Heart right ventricle (tissue), 16 donors: ENCODE results near the gene UIMC1. TPM values are rescaled to one million over a fixed set of nuclear protein-coding genes. Genes with fewer than 3 reads are reported as not detected.

Source experiments
- ATAC-seq, 8 donors: fragments of 200-7000 bp; cut with Tn5 transposase; one replicate each; pipeline ENCODE4 v1.9.1; 2020; ENCODE audit warnings: mild to moderate bottlenecking in 8 of 8, moderate library complexity in 8 of 8, moderate number of reproducible peaks in 1 of 8
- DNase-seq, 2 donors: peaks; one replicate each; pipeline ENCODE4 v3.0.0-alpha.2; 2020
- H3K27ac ChIP-seq, 10 donors: fragments of 200-600 bp; sonication (generic) in 2 of 10; one replicate each; pipeline versions ENCODE4 v1.5.0 to v1.8.0; 2020 to 2022; ENCODE audit warnings: mild to moderate bottlenecking in 3 of 10
- H3K27me3 ChIP-seq, 7 donors: fragments of 200-600 bp; one replicate each; pipeline ENCODE4 v1.8.0; 2021 to 2022; ENCODE audit warnings: mild to moderate bottlenecking in 2 of 7
- H3K36me3 ChIP-seq, 9 donors: fragments of 200-600 bp; sonication (generic) in 1 of 9; one replicate each; pipeline versions ENCODE4 v1.5.0 to v1.8.0; 2020 to 2022; ENCODE audit warnings: mild to moderate bottlenecking in 2 of 9
- H3K4me1 ChIP-seq, 9 donors: fragments of 200-600 bp; sonication (generic) in 1 of 9; one replicate each; pipeline versions ENCODE4 v1.5.0 to v1.8.0; 2020 to 2022; ENCODE audit warnings: mild to moderate bottlenecking in 4 of 9
- H3K4me3 ChIP-seq, 10 donors: fragments of 200-600 bp; sonication (generic) in 2 of 10; one replicate each; pipeline versions ENCODE4 v1.5.0 to v1.8.0; 2020 to 2022; ENCODE audit warnings: mild to moderate bottlenecking in 7 of 10, moderate library complexity in 2 of 10
- H3K9me3 ChIP-seq, 11 donors: fragments of 200-600 bp in 10 of 11; sonication (generic) in 2 of 11; one replicate each; pipeline versions ENCODE4 v1.5.0 to v1.8.0; 2013 to 2022; ENCODE audit warnings: mild to moderate bottlenecking in 2 of 11, control low read depth in 1 of 11, moderate library complexity in 1 of 11
- WGBS, 2 donors: extraction: QIAGEN DNeasy Blood & Tissue Kit; methylation state at CpG; one replicate each; pipeline ENCODE4 v1.1.7; 2013; ENCODE audit warnings: inconsistent platforms in 1 of 2; 5-methylcytosine and 5-hydroxymethylcytosine counted together
- intact Hi-C, 10 donors: fragments of 100-400 bp; cut with DNase I; formaldehyde crosslinking; loops; one replicate each; pipeline versions ENCODE4 v1.11.1 to v1.14.2; 2022
- polyA plus RNA-seq, 2 donors: library from polyadenylated mRNA; stranded (reverse); fragments of 200-250 nt; gene quantifications; one replicate each; pipeline ENCODE4 v1.2.3, GENCODE V29; 2013
- total RNA-seq, 10 donors: library from RNA; stranded (reverse); fragmentation: NEBNext Ultra II Directional in 3 of 10; extraction: Animal tissue kit (Norgen Biotek cat#: 25700) in 3 of 10; gene quantifications; one replicate each; pipeline versions ENCODE4 v1.2.1 to v1.2.4, GENCODE V29; 2021 to 2023
- TF ChIP-seq, protein P1 (sequence below), 9 donors: fragments of 200-600 bp; sonication (generic) in 2 of 9; IDR thresholded peaks; one replicate each; pipeline versions ENCODE4 v1.5.0 to v1.8.0; 2021 to 2022; ENCODE audit warnings: antibody characterized with exemption in 9 of 9, mild to moderate bottlenecking in 5 of 9, moderate library complexity in 1 of 9
- donor health status: Arrhythmogenic right ventricular cardiomyopathy.
- donor health status: ischemic (EF 13 %, LVEDD 7.1; RV severe dilation, severe dysfunction).
- donor health status: healthy with polysubstance abuse.
- donor health status: DM: no; HTN: yes; CAD: no.
- donor health status: DM: no; HTN: no; CAD: no.
- donor health status: ischemic (EF 25% LVEDD 6.9; RV normal size, moderate dysfunction).
- donor health status: ischemic (EF 25% LVEDD 5.7; RV mildly dilated, moderate dysfunction).
- donor health status: healthy.
- donor health status: DM: yes; HTN: yes; CAD: no.
- donor health status: Ischemic cardiomyopathy.
- donor health status: ischemic (EF 35%, LVEDD 5.7; RV mildly dilated, moderate dysfunction).
- donor health status: nonischemic (EF 11% LVEDD 7.7; RV severe dilation, severe dysfunction).
- donor health status: DM: yes; HTN: yes; CAD: no.
- donor health status: PGD.
- donor health status: ischemic (EF 29% LVEDD 5.4; RV normal size, mild dysfunction).
- donor health status: nonischemic (EF 23%, LVEDD 6.1; RV moderate dilation, normal function).

Gene UIMC1
- total and polyA plus RNA-seq, 12 donors = 24.0 to 45.5 (median 35.3) TPM

DNA sequence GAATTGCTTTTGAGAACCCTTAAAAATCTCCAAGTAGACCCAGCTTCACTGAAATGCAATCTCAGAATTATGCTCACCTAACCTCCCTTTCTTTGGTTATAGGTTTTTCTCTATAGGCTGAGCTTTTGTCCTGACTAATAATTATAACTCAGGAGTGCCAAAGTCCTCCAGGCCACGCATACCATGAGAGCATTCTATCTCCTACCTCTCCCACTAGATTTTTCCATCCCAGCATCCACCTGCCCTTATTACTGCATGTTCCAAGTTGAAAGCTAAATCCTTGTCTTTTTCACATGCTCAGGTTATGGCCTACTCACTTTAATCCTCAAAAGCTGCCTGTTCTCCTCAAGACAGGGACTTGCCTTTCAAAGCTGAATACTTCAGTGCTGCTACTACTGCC lies 38.1 kb upstream of the UIMC1 start:
- TF ChIP-seq, protein P1, sequence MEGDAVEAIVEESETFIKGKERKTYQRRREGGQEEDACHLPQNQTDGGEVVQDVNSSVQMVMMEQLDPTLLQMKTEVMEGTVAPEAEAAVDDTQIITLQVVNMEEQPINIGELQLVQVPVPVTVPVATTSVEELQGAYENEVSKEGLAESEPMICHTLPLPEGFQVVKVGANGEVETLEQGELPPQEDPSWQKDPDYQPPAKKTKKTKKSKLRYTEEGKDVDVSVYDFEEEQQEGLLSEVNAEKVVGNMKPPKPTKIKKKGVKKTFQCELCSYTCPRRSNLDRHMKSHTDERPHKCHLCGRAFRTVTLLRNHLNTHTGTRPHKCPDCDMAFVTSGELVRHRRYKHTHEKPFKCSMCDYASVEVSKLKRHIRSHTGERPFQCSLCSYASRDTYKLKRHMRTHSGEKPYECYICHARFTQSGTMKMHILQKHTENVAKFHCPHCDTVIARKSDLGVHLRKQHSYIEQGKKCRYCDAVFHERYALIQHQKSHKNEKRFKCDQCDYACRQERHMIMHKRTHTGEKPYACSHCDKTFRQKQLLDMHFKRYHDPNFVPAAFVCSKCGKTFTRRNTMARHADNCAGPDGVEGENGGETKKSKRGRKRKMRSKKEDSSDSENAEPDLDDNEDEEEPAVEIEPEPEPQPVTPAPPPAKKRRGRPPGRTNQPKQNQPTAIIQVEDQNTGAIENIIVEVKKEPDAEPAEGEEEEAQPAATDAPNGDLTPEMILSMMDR (IDR thresholded peaks at IDR 0.05) = no peak
- Histone ChIP-seq H3K27ac (no peak overlapping the region), H3K36me3 (peaks cover 0 to 93% (median 30%) of the 10 kb centered on the region in 9 donors), H3K4me3 (no peak overlapping the region), H3K9me3 (no peaks in the 10 kb centered on the region), H3K27me3 (no peaks in the 10 kb centered on the region), H3K4me1 (peaks cover 0 to 18% (median 0%) of the 10 kb centered on the region in 9 donors)
- DNase-seq = no peak
- no peak for ATAC-seq
- WGBS, 2 donors = 96 to 100% methylated on average over 1 of the region's 1 CpG
- intact Hi-C loops = no loop called here

DNA sequence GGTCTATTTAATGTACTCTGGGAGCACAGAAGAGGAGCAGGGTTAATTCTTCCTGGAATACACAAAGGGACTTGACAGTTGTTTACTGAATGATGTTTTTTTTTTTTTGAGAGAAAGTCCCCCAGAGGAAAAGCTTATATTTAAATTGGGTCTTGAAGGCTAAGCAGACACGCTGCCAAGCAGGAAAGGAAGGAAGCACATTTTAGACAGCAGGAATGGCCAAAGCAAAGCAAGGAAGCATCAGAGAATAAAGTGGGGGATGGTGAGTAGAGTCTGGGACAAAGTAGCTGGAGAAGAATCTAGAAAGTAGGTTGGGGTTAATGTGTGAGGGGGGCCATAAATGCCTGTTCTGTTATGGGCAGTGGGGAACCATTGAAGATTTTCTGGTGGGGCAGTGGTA lies 37.4 kb upstream of the UIMC1 start:
- no peaks in the 10 kb centered on the region for H3K27me3 ChIP-seq
- TF ChIP-seq, protein P1 (IDR thresholded peaks at IDR 0.05) = no peak
- no peak overlapping the region for H3K4me3 ChIP-seq
- ATAC-seq = no peak
- H3K4me1 ChIP-seq = peaks cover 0 to 18% (median 0%) of the 10 kb centered on the region in 9 donors
- no peaks in the 10 kb centered on the region for H3K9me3 ChIP-seq
- H3K36me3 ChIP-seq = peaks cover 0 to 86% (median 30%) of the 10 kb centered on the region in 9 donors
- no peak for DNase-seq
- H3K27ac ChIP-seq = no peak overlapping the region
- intact Hi-C loops = no loop called here
- 61% methylated on average over 1 of the region's 1 CpG for WGBS, 2 donors

DNA sequence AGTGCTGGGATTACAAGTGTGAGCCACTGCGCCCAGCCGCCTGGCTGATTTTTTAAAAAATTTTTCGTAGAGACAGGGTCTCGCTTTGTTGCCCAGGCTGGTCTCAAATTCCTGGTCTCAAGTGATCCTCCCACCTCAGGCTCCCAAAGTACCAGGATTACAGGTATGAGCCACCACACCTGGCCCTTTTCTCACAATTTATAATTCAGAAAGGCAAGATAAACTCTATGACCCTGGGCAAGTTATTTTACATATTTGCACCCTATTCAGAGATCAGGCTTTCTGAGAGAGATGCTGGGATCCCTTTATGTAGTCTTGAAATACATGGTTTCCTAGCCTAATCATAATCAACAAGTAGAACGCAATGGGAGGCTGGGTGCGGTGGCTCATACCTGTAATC lies 36.5 kb upstream of the UIMC1 start:
- intact Hi-C loops = no loop called here
- peaks cover 0 to 80% (median 30%) of the 10 kb centered on the region in 9 donors for H3K36me3 ChIP-seq

DNA sequence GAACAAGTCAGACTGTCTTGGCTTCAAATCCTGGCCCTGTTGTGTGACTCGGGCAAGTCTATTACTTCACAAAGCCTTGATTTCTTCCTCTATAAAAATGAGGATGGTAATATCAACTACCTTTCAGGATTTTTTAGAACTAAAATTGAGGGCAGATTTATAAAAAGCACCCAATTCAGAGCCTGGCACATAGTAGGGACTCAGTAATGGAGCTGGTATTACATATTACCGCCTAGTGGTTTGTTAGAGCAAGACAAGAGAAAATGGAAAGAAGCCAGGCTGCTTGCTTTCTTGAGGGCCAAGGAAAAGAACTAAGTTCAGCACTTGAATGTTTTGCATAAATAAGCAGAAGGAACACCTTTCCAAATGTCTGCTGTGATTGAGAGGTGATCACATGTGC lies 35.4 kb upstream of the UIMC1 start:
- 95 to 98% methylated on average over 2 of the region's 2 CpGs for WGBS, 2 donors
- peaks cover 0 to 70% (median 30%) of the 10 kb centered on the region in 9 donors for H3K36me3 ChIP-seq
- no peak for ATAC-seq
- H3K4me3 ChIP-seq = no peak overlapping the region
- intact Hi-C loops = no loop called here
- no peak overlapping the region for H3K27ac ChIP-seq
- DNase-seq = no peak
- TF ChIP-seq, protein P1 (IDR thresholded peaks at IDR 0.05) = no peak
- peaks cover 0 to 19% (median 0%) of the 10 kb centered on the region in 9 donors for H3K4me1 ChIP-seq
- H3K27me3 ChIP-seq = no peaks in the 10 kb centered on the region
- H3K9me3 ChIP-seq = no peaks in the 10 kb centered on the region

More for the DNA sequence above, 36.5 kb upstream of the UIMC1 start:
- TF ChIP-seq, protein P1 (IDR thresholded peaks at IDR 0.05) = no peak
- DNase-seq (no peak), ATAC-seq (no peak)
- Histone ChIP-seq H3K4me3 (no peak overlapping the region), H3K27ac (no peak overlapping the region), H3K4me1 (peaks cover 0 to 18% (median 0%) of the 10 kb centered on the region in 9 donors), H3K9me3 (no peaks in the 10 kb centered on the region), H3K27me3 (no peaks in the 10 kb centered on the region)
- 98% methylated on average over 6 of the region's 6 CpGs for WGBS, 2 donors
